ENCODE measurements around the gene ADISSP.

The ADISSP gene

DNA sequence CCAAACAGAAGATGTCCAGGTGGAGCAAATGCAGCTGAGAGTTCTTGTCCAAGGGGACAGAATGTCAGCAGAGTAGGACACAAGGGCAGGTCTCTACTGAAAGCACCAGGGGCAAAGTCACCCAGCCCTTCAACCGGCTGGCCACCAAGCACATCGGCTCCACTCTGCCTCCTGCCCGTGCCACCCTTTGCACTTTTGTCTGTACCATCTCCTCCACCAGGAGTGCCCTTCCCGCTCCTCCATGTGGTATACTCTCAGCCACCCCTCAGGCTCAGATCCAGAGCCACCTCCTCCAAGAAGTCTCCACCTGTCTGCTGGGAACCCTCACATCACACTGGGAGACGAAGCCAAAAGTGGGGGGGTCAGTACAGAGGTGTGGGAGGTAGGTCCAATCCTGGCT lies 39.2 kb downstream of the ADISSP start:
- Histone ChIP-seq H3K79me2 (ENCODE audit: control insufficient read depth, low read length) (no peaks in the 10 kb centered on the region), H3K9me2 (replicated peaks; ENCODE audit: control insufficient read depth, low read length) (no peaks in the 10 kb centered on the region), H3K4me1 (ENCODE audit: control insufficient read depth, low read length) (peaks cover 2% of the 10 kb centered on the region), H4K20me1 (ENCODE audit: control insufficient read depth, insufficient read depth, low read depth, low read length) (no peaks in the 10 kb centered on the region), H3K36me3 (ENCODE audit: control insufficient read depth, low read length) (no peaks in the 10 kb centered on the region), H3K4me3 (ENCODE audit: low read length) (no peak overlapping the region), H3K27ac (ENCODE audit: low read depth, low read length) (no peak overlapping the region), H3K9me3 (ENCODE audit: control insufficient read depth, insufficient read depth, low read length) (no peaks in the 10 kb centered on the region), H3K4me2 (ENCODE audit: low read length) (no peak overlapping the region), H3F3A (ENCODE audit: control insufficient read depth, insufficient read depth) (no peaks in the 10 kb centered on the region), H3K27me3 (ENCODE audit: control insufficient read depth, low read length) (peaks cover 47% of the 10 kb centered on the region)
- no peak for TF ChIP-seq EZH2phosphoT487 (IDR thresholded peaks at IDR 0.05; ENCODE audit: borderline replicate concordance, low read length)
- TF ChIP-seq, protein P1, sequence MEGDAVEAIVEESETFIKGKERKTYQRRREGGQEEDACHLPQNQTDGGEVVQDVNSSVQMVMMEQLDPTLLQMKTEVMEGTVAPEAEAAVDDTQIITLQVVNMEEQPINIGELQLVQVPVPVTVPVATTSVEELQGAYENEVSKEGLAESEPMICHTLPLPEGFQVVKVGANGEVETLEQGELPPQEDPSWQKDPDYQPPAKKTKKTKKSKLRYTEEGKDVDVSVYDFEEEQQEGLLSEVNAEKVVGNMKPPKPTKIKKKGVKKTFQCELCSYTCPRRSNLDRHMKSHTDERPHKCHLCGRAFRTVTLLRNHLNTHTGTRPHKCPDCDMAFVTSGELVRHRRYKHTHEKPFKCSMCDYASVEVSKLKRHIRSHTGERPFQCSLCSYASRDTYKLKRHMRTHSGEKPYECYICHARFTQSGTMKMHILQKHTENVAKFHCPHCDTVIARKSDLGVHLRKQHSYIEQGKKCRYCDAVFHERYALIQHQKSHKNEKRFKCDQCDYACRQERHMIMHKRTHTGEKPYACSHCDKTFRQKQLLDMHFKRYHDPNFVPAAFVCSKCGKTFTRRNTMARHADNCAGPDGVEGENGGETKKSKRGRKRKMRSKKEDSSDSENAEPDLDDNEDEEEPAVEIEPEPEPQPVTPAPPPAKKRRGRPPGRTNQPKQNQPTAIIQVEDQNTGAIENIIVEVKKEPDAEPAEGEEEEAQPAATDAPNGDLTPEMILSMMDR (IDR thresholded peaks at IDR 0.05; ENCODE audit: low read depth, low read length, poor library complexity, severe bottlenecking), result no peak

DNA sequence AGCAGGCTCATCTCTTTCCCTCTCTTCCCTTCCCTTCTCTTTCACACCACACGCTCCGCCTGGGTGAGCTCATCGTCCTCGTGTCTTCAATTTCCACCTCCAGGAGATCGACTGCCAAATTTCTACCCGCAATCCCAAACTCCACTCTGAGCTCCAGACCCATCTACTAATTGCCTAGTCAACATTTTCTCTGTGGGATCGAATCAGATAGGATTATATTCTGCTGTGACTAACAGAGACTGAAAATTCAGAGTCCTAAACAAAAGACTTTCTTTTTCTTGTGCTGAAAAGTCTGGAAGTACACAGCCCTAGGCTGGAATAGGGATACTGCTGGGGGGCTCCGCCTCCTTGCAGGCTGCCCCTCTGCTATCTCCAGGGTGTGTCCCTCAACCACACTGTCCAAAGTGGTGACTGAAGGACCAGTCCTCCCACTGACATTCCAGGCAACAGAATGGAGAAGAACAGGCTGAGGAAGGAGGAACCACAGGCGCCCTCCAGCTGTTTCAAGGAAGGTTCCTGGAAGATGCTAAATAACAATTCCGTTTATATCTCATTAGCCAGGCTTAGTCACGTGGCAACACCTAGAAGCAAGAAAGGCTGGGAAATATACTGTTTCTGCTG lies 40.0 kb downstream of the ADISSP start:
- TF ChIP-seq, protein P1 (IDR thresholded peaks at IDR 0.05; ENCODE audit: low read depth, low read length, poor library complexity, severe bottlenecking), result no peak
- no peak for TF ChIP-seq EZH2phosphoT487 (IDR thresholded peaks at IDR 0.05; ENCODE audit: borderline replicate concordance, low read length)
- H3K9me3 ChIP-seq (ENCODE audit: control insufficient read depth, insufficient read depth, low read length), result no peaks in the 10 kb centered on the region
- H4K20me1 ChIP-seq (ENCODE audit: control insufficient read depth, insufficient read depth, low read depth, low read length), result no peaks in the 10 kb centered on the region
- H3K4me1 ChIP-seq (ENCODE audit: control insufficient read depth, low read length), result peaks cover 8% of the 10 kb centered on the region
- H3K9me2 ChIP-seq (replicated peaks; ENCODE audit: control insufficient read depth, low read length), result no peaks in the 10 kb centered on the region
- no peaks in the 10 kb centered on the region for H3K79me2 ChIP-seq (ENCODE audit: control insufficient read depth, low read length)
- peaks cover 53% of the 10 kb centered on the region for H3K27me3 ChIP-seq (ENCODE audit: control insufficient read depth, low read length)
- no peak overlapping the region for H3K27ac ChIP-seq (ENCODE audit: low read depth, low read length)
- no peak overlapping the region for H3K4me2 ChIP-seq (ENCODE audit: low read length)
- no peaks in the 10 kb centered on the region for H3F3A ChIP-seq (ENCODE audit: control insufficient read depth, insufficient read depth)
- no peaks in the 10 kb centered on the region for H3K36me3 ChIP-seq (ENCODE audit: control insufficient read depth, low read length)
- H3K4me3 ChIP-seq (ENCODE audit: low read length), result no peak overlapping the region

DNA sequence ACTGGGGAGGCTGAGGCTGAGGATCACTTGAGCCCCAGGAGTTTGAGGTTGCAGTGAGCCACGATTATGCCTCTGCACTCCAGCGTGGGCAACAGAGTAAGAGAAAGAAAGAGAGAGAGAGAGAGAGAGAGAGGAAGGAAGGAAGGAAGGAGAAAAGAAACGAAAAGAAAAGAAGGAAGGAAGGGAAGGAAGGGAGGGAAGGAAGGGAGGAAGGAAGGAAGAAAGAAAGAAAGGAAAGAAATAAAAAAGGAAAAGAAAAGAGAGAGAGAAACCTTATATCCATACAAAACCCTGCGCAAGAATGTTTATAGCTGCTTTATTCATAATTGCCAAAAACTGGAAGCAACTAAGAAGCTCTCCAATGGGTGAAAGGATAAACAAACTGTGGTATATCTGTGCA lies 43.2 kb downstream of the ADISSP start:
- peaks cover 28% of the 10 kb centered on the region for H3K4me1 ChIP-seq (ENCODE audit: control insufficient read depth, low read length)
- no peaks in the 10 kb centered on the region for H3K9me2 ChIP-seq (replicated peaks; ENCODE audit: control insufficient read depth, low read length)
- no peak overlapping the region for H3K4me2 ChIP-seq (ENCODE audit: low read length)
- no peak overlapping the region for H3K4me3 ChIP-seq (ENCODE audit: low read length)
- H3K27me3 ChIP-seq (ENCODE audit: control insufficient read depth, low read length), result peaks cover 52% of the 10 kb centered on the region
- no peaks in the 10 kb centered on the region for H3K79me2 ChIP-seq (ENCODE audit: control insufficient read depth, low read length)
- no peak for TF ChIP-seq EZH2phosphoT487 (IDR thresholded peaks at IDR 0.05; ENCODE audit: borderline replicate concordance, low read length)
- TF ChIP-seq, protein P1 (IDR thresholded peaks at IDR 0.05; ENCODE audit: low read depth, low read length, poor library complexity, severe bottlenecking), result no peak
- H4K20me1 ChIP-seq (ENCODE audit: control insufficient read depth, insufficient read depth, low read depth, low read length), result no peaks in the 10 kb centered on the region
- no peaks in the 10 kb centered on the region for H3K36me3 ChIP-seq (ENCODE audit: control insufficient read depth, low read length)
- no peaks in the 10 kb centered on the region for H3K9me3 ChIP-seq (ENCODE audit: control insufficient read depth, insufficient read depth, low read length)
- no peak overlapping the region for H3K27ac ChIP-seq (ENCODE audit: low read depth, low read length)
- no peaks in the 10 kb centered on the region; the same call in 1 of the 2 replicates for H3F3A ChIP-seq (ENCODE audit: control insufficient read depth, insufficient read depth)

Data from DOHH2 (cell line).